HL-60 (cell line): ENCODE measurements around the gene ETV6.

Experiments used
- DNase-seq, 2 experiments: peaks; one replicate each; pipeline ENCODE4 v3.0.0-alpha.2; 2010 to 2020; ENCODE audit warnings: low read depth in 1 of 2, low spot score in 1 of 2
- H3K27ac ChIP-seq: fragments of 250-450 bp; sonication (Bioruptor Pico); replicated peaks from 2 replicates; pipeline ENCODE4 v1.5.1; 2020; ENCODE audit warnings: mild to moderate bottlenecking, moderate library complexity
- H3K27me3 ChIP-seq: fragments of 250-450 bp; sonication (Bioruptor Pico); 2 replicates; pipeline ENCODE4 v1.5.1; 2021; ENCODE audit warnings: mild to moderate bottlenecking, moderate library complexity; ENCODE audit not compliant: insufficient read depth, poor library complexity, severe bottlenecking
- H3K4me3 ChIP-seq: replicated peaks from 2 replicates; pipeline ENCODE4 v1.5.1; 2011; ENCODE audit warnings: mild to moderate bottlenecking, control low read depth, low read length; ENCODE audit not compliant: insufficient read depth
- GABPA ChIP-seq: IDR thresholded peaks from 2 replicates; pipeline ENCODE4 v1.6.1; 2012; ENCODE audit warnings: low read depth
- POLR2AphosphoS5 ChIP-seq: IDR thresholded peaks from 2 replicates; pipeline ENCODE4 v1.6.1; 2012; ENCODE audit warnings: low read depth
- SPI1 ChIP-seq: IDR thresholded peaks from 2 replicates; pipeline ENCODE4 v1.6.1; 2012; ENCODE audit warnings: low read depth, mild to moderate bottlenecking, borderline replicate concordance
- TF ChIP-seq, protein P1 (sequence below): IDR thresholded peaks from 2 replicates; pipeline ENCODE4 v1.6.1; 2012; ENCODE audit warnings: low read depth; ENCODE audit not compliant: insufficient replicate concordance
- TF ChIP-seq, protein P2 (sequence below): IDR thresholded peaks from one replicate; pipeline ENCODE4 v1.5.1; 2011; ENCODE audit warnings: low read length, control low read depth, inconsistent platforms; ENCODE audit not compliant: insufficient read depth

ETV6 gene

GRCh38 chr12:11710431-11710830, 61.0 kb downstream of the ETV6 start:
- H3K4me3 ChIP-seq: no peak overlapping the region
- no peak overlapping the region for H3K27ac ChIP-seq
- H3K27me3 ChIP-seq: no peaks in the 10 kb centered on the region
- TF ChIP-seq, protein P1, sequence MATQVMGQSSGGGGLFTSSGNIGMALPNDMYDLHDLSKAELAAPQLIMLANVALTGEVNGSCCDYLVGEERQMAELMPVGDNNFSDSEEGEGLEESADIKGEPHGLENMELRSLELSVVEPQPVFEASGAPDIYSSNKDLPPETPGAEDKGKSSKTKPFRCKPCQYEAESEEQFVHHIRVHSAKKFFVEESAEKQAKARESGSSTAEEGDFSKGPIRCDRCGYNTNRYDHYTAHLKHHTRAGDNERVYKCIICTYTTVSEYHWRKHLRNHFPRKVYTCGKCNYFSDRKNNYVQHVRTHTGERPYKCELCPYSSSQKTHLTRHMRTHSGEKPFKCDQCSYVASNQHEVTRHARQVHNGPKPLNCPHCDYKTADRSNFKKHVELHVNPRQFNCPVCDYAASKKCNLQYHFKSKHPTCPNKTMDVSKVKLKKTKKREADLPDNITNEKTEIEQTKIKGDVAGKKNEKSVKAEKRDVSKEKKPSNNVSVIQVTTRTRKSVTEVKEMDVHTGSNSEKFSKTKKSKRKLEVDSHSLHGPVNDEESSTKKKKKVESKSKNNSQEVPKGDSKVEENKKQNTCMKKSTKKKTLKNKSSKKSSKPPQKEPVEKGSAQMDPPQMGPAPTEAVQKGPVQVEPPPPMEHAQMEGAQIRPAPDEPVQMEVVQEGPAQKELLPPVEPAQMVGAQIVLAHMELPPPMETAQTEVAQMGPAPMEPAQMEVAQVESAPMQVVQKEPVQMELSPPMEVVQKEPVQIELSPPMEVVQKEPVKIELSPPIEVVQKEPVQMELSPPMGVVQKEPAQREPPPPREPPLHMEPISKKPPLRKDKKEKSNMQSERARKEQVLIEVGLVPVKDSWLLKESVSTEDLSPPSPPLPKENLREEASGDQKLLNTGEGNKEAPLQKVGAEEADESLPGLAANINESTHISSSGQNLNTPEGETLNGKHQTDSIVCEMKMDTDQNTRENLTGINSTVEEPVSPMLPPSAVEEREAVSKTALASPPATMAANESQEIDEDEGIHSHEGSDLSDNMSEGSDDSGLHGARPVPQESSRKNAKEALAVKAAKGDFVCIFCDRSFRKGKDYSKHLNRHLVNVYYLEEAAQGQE: no peak
- TF ChIP-seq GABPA (no peak), SPI1 (no peak), POLR2AphosphoS5 (no peak)
- TF ChIP-seq, protein P2, sequence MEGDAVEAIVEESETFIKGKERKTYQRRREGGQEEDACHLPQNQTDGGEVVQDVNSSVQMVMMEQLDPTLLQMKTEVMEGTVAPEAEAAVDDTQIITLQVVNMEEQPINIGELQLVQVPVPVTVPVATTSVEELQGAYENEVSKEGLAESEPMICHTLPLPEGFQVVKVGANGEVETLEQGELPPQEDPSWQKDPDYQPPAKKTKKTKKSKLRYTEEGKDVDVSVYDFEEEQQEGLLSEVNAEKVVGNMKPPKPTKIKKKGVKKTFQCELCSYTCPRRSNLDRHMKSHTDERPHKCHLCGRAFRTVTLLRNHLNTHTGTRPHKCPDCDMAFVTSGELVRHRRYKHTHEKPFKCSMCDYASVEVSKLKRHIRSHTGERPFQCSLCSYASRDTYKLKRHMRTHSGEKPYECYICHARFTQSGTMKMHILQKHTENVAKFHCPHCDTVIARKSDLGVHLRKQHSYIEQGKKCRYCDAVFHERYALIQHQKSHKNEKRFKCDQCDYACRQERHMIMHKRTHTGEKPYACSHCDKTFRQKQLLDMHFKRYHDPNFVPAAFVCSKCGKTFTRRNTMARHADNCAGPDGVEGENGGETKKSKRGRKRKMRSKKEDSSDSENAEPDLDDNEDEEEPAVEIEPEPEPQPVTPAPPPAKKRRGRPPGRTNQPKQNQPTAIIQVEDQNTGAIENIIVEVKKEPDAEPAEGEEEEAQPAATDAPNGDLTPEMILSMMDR: no peak
- no peak for DNase-seq

DNA sequence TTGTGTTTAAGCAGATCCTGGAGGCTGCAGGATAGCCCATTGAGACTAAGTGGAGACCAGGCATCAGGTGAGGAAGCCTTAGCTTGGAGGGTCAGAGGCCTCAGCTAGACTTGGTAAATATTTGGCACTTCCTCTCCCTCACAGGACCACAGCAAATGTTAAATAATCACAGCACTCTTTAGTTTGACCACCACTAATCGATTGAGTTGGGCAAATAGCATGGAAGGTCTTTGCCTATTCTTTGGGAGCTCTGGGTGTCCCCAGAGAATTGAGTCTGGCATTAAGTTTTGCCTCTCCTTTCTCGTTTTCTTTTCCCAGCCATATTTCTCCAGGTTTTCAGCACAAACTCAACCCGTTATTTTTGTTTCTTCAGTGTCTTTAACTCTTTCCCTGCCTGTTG, 61.4 kb downstream of the ETV6 start:
- Histone ChIP-seq H3K27ac (no peak overlapping the region), H3K27me3 (no peaks in the 10 kb centered on the region), H3K4me3 (no peak overlapping the region)
- TF ChIP-seq, protein P2: no peak
- TF ChIP-seq SPI1 (peak; percentile 15; the same call in 1 of the 2 replicates), POLR2AphosphoS5 (no peak), GABPA (no peak)
- TF ChIP-seq, protein P1: no peak
- DNase-seq: no peak

DNA sequence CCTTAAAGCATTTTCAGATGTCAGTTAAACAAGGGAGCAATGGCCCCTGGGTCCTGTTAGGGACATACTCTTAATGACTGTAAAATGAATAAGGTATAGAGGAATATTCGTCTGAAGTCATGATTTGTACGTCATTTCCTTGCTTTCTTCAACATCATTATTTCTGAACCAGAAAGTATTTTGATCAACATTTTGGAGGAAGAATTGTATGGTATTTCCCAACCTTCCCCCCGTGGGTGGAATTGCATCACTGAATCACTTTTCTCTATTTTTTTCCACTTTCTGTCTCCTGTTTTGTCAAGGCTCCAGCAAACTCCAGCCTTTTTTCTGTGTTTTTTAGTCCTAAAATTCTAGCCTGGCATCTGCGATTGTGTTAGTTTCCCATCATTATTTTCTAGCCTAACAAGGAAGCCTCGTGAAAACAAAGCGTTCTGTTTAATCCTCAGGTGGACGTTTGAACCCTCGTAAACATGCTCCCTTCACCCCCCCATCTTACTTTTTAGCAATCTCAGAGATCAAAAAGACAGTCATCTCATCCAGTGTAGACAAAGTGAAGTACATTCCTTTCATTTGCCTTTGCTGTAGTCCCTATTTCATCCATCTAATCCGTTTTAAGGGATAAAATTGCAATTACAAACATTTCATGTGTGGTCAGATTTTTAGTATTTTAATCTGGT, 62.3 kb downstream of the ETV6 start:
- TF ChIP-seq, protein P1: no peak
- no peak for TF ChIP-seq GABPA
- TF ChIP-seq POLR2AphosphoS5: no peak
- TF ChIP-seq, protein P2: no peak
- no peak for TF ChIP-seq SPI1
- DNase-seq: no peak
- H3K4me3 ChIP-seq: no peak overlapping the region
- H3K27me3 ChIP-seq: no peaks in the 10 kb centered on the region
- no peak overlapping the region for H3K27ac ChIP-seq
